Fibroblast of lung (primary cell): ENCODE results near the gene MAP7D2. TPM values are rescaled to one million over a fixed set of nuclear protein-coding genes. Genes with fewer than 3 reads are reported as not detected.

ENCODE experiments used
- DNase-seq, 2 donors: peaks; one replicate each; pipeline versions ENCODE4 v3.0.0 to v3.0.0-alpha.2; 2010; ENCODE audit warnings: low read depth in 2 of 2
- H2AFZ ChIP-seq: 2 replicates; pipeline ENCODE4 v1.5.1; 2012; ENCODE audit warnings: low read length, control low read depth, inconsistent platforms
- H3K27ac ChIP-seq: 2 replicates; pipeline ENCODE4 v1.5.1; 2011; ENCODE audit warnings: low read length, control low read depth; ENCODE audit not compliant: insufficient read depth
- H3K27me3 ChIP-seq: 2 replicates; pipeline ENCODE4 v1.5.1; 2011; ENCODE audit warnings: mild to moderate bottlenecking, low read length; ENCODE audit not compliant: control insufficient read depth, insufficient read depth
- H3K36me3 ChIP-seq: 2 replicates; pipeline ENCODE4 v1.5.1; 2011; ENCODE audit warnings: low read length; ENCODE audit not compliant: control insufficient read depth, insufficient read depth
- H3K4me1 ChIP-seq: 2 replicates; pipeline ENCODE4 v1.5.1; 2011; ENCODE audit warnings: low read length; ENCODE audit not compliant: control insufficient read depth, insufficient read depth; ENCODE audit errors: extremely low read depth
- H3K4me2 ChIP-seq: 2 replicates; pipeline ENCODE4 v1.5.1; 2011; ENCODE audit warnings: low read length, control low read depth; ENCODE audit not compliant: insufficient read depth; ENCODE audit errors: extremely low read depth
- H3K4me3 ChIP-seq, 4 experiments: fragments of 200-600 bp in 1 of 4; sonication (generic) in 1 of 4; replicated peaks in 1 of 4; 2 replicates each; pipeline ENCODE4 v1.5.1; 2011 to 2016; ENCODE audit warnings: low read length in 4 of 4, low read depth in 3 of 4, mild to moderate bottlenecking in 3 of 4, control low read depth in 2 of 4, inconsistent platforms in 1 of 4, mixed read lengths in 1 of 4; ENCODE audit not compliant: insufficient read depth in 1 of 4; ENCODE audit errors: control extremely low read depth in 1 of 4
- H3K79me2 ChIP-seq: 2 replicates; pipeline ENCODE4 v1.5.1; 2012; ENCODE audit warnings: mild to moderate bottlenecking, low read length, inconsistent platforms; ENCODE audit not compliant: control insufficient read depth, insufficient read depth
- H3K9ac ChIP-seq: 2 replicates; pipeline ENCODE4 v1.5.1; 2011; ENCODE audit warnings: mild to moderate bottlenecking, low read length, control low read depth; ENCODE audit not compliant: insufficient read depth
- H3K9me3 ChIP-seq: 2 replicates; pipeline ENCODE4 v1.5.1; 2012; ENCODE audit warnings: low read depth, low read length; ENCODE audit not compliant: control insufficient read depth, insufficient read depth
- H4K20me1 ChIP-seq: 2 replicates; pipeline ENCODE4 v1.5.1; 2011; ENCODE audit warnings: low read length; ENCODE audit not compliant: control insufficient read depth, insufficient read depth; ENCODE audit errors: extremely low read depth
- EZH2 ChIP-seq: IDR thresholded peaks from 2 replicates; pipeline ENCODE4 v1.5.1; 2012; ENCODE audit warnings: low read length, control low read depth, mild to moderate bottlenecking; ENCODE audit errors: missing control alignments
- polyA plus RNA-seq, 2 donors: library from polyadenylated mRNA; depleted of rRNA in 1 of 2; stranded (reverse) in 1 of 2; unstranded in 1 of 2; fragments of >200 nt; gene quantifications; 2 replicates each; pipeline ENCODE4 v1.2.1, GENCODE V29; 2011 to 2012; ENCODE audit warnings: missing spikeins in 1 of 2
- total RNA-seq: library from RNA; depleted of rRNA; stranded (reverse); fragments of >200 nt; gene quantifications from 2 replicates; pipeline ENCODE4 v1.2.1, GENCODE V29; 2014
- TF ChIP-seq, protein P1 (sequence below), 2 donors: IDR thresholded peaks in 1 of 2; conservative IDR thresholded peaks in 1 of 2; 1 replicate in 1 of 2; 2 replicates in 1 of 2; pipeline ENCODE4 v1.5.1; 2011 to 2012; ENCODE audit warnings: low read length in 2 of 2, control low read depth in 1 of 2, inconsistent platforms in 1 of 2, low read depth in 1 of 2, mild to moderate bottlenecking in 1 of 2

The MAP7D2 gene
- total and polyA plus RNA-seq, 2 donors (not counting 1 experiment from before 2014, with no cell fraction given), result under 0.01 to 0.26 TPM

DNA sequence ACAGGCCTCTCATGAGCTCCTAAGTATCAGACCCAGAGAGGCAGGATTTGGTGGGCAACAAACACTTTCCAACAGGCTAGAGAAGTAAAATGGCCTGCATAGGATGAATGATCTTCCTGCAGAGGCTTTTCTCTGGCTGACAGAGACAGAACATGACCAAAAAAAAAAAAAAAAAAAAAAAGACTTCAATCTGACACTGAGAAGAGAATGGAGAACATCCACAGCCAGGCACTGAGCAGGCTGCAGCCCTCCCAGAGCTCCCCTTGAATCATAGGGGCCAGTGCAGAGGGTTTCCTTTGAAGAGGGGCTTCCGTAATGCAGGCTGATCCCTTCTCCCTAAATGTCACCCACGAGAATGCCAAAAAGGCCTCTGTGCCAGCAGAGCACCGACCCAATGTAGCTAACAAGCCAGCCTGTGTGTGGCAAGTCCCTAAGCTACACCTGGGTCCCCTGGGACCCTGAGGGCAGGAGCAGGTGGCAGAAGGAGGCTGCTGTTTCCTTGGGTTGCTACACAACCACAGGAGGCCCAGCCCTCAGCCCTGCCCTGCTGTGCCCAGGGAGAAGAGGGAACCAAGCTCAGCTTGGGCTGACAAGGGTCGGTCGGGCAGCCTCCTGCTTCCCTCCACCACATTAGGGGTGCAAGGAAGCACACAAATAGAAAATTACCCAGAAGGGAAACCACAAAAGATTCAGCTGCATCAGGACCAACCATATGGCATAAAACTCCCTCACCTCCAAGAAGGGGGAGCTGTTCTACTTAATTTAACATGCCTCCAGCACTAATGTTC is 55.6 kb downstream of the MAP7D2 start:
- no peak overlapping the region for H3K4me2 ChIP-seq
- TF ChIP-seq, protein P1, sequence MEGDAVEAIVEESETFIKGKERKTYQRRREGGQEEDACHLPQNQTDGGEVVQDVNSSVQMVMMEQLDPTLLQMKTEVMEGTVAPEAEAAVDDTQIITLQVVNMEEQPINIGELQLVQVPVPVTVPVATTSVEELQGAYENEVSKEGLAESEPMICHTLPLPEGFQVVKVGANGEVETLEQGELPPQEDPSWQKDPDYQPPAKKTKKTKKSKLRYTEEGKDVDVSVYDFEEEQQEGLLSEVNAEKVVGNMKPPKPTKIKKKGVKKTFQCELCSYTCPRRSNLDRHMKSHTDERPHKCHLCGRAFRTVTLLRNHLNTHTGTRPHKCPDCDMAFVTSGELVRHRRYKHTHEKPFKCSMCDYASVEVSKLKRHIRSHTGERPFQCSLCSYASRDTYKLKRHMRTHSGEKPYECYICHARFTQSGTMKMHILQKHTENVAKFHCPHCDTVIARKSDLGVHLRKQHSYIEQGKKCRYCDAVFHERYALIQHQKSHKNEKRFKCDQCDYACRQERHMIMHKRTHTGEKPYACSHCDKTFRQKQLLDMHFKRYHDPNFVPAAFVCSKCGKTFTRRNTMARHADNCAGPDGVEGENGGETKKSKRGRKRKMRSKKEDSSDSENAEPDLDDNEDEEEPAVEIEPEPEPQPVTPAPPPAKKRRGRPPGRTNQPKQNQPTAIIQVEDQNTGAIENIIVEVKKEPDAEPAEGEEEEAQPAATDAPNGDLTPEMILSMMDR (conservative IDR thresholded peaks at IDR 0.05 in 1 of 2, IDR thresholded peaks at IDR 0.05 in 1 of 2; ENCODE audit: low read depth in 1 of 2, low read length in 2 of 2), result no peak
- TF ChIP-seq EZH2, result no peak
- no peaks in the 10 kb centered on the region for H3K36me3 ChIP-seq
- no peak for DNase-seq
- no peak overlapping the region for H3K4me3 ChIP-seq
- H3K9me3 ChIP-seq, result no peaks in the 10 kb centered on the region
- H3K27me3 ChIP-seq, result no peaks in the 10 kb centered on the region
- H2AFZ ChIP-seq, result no peak overlapping the region
- no peak overlapping the region for H3K9ac ChIP-seq
- H3K27ac ChIP-seq, result no peak overlapping the region
- H4K20me1 ChIP-seq, result no peaks in the 10 kb centered on the region
- no peaks in the 10 kb centered on the region for H3K4me1 ChIP-seq
- H3K79me2 ChIP-seq, result no peaks in the 10 kb centered on the region

DNA sequence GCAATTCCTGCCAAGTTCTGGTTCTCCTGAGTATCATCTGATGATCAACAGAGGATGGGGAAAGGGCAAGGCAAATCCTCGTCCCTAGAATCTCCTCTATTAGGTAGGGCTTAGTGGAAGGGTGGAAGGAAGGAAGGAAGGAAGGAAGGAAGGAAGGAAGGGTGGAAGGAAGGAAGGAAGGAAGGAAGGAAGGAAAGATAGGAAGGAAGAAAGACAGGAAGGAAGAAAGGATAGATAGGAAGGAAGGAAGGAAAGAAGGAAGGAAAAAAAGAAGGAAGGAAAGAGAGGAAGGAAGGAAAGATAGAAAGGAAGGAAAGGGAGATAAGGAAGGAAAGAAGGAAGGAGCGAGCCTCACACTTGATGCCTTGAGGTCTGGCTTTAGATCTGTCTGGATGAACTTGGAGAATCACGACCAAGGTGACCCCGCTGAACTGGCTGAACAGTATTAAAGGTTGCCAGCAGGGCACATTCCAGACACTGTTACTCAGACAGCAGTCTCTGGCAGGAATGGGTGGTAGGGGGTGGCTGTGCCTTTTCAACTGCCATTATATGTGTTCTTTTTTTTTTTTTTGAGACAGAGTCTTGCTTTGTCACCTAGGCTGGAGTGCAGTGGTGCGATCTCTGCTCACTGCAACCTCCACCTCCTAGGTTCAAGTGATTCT is 57.1 kb downstream of the MAP7D2 start:
- no peaks in the 10 kb centered on the region for H3K27me3 ChIP-seq
- DNase-seq, result peak in 1 of 2 donors; percentile 25

GRCh38 chrX:20057479-20057878 is 59.2 kb downstream of the MAP7D2 start:
- Histone ChIP-seq H3K27me3 (no peaks in the 10 kb centered on the region), H2AFZ (no peak overlapping the region), H3K27ac (no peak overlapping the region), H3K4me3 (no peak overlapping the region), H4K20me1 (no peaks in the 10 kb centered on the region), H3K36me3 (no peaks in the 10 kb centered on the region), H3K9ac (no peak overlapping the region), H3K79me2 (no peaks in the 10 kb centered on the region), H3K9me3 (no peaks in the 10 kb centered on the region), H3K4me2 (no peak overlapping the region), H3K4me1 (no peaks in the 10 kb centered on the region)
- TF ChIP-seq EZH2, result no peak
- TF ChIP-seq, protein P1 (conservative IDR thresholded peaks at IDR 0.05 in 1 of 2, IDR thresholded peaks at IDR 0.05 in 1 of 2; ENCODE audit: low read depth in 1 of 2, low read length in 2 of 2), result no peak
- no peak for DNase-seq

More for the DNA sequence above, 57.1 kb downstream of the MAP7D2 start:
- H3K4me3 ChIP-seq, result no peak overlapping the region
- H3K79me2 ChIP-seq, result no peaks in the 10 kb centered on the region
- H3K9ac ChIP-seq, result no peak overlapping the region
- no peak overlapping the region for H3K27ac ChIP-seq
- H4K20me1 ChIP-seq, result no peaks in the 10 kb centered on the region
- TF ChIP-seq EZH2, result no peak
- TF ChIP-seq, protein P1 (conservative IDR thresholded peaks at IDR 0.05 in 1 of 2, IDR thresholded peaks at IDR 0.05 in 1 of 2; ENCODE audit: low read depth in 1 of 2, low read length in 2 of 2), result no peak
- H3K36me3 ChIP-seq, result no peaks in the 10 kb centered on the region
- no peaks in the 10 kb centered on the region for H3K4me1 ChIP-seq
- no peak overlapping the region for H3K4me2 ChIP-seq
- no peaks in the 10 kb centered on the region for H3K9me3 ChIP-seq
- no peak overlapping the region for H2AFZ ChIP-seq
